Central memory CD8-positive, alpha-beta T cell (primary cell): Measurements from ENCODE around the gene APCDD1.
"Not testable (repeated sequence)": the region's sequence is repeated elsewhere in the genome, so short reads cannot be mapped to it uniquely, and the experiment has no call there.

Experiments used
- ATAC-seq: fragments of 150-1000 bp; cut with Tn5 transposase; replicated peaks from 2 replicates; pipeline ENCODE4 v1.10.0; 2022; ENCODE audit warnings: mild to moderate bottlenecking, moderate FRiP score, moderate number of reproducible peaks; ENCODE audit not compliant: poor library complexity, severe bottlenecking; ENCODE audit errors: extremely low read depth
- DNase-seq, 2 donors: peaks; one replicate each; pipeline ENCODE4 v3.0.0; 2021; ENCODE audit warnings: low spot score in 2 of 2
- H3K27ac Mint-ChIP-seq: one replicate; pipeline ENCODE4 v1.8.0; 2022; ENCODE audit warnings: low read depth, mild to moderate bottlenecking, moderate library complexity, mixed read lengths
- H3K27me3 Mint-ChIP-seq: one replicate; pipeline ENCODE4 v1.8.0; 2022; ENCODE audit warnings: mixed read lengths
- H3K36me3 Mint-ChIP-seq: one replicate; pipeline ENCODE4 v1.8.0; 2022; ENCODE audit warnings: mild to moderate bottlenecking, moderate library complexity, mixed read lengths; ENCODE audit not compliant: insufficient read depth
- H3K4me1 Mint-ChIP-seq: one replicate; pipeline ENCODE4 v1.8.0; 2022; ENCODE audit warnings: mixed read lengths
- H3K4me3 Mint-ChIP-seq: one replicate; pipeline ENCODE4 v1.8.0; 2022; ENCODE audit warnings: mild to moderate bottlenecking, moderate library complexity, mixed read lengths
- H3K9me3 Mint-ChIP-seq: one replicate; pipeline ENCODE4 v1.8.0; 2022; ENCODE audit warnings: mixed read lengths

The APCDD1 gene

GRCh38 chr18:10530002-10530401 is 75.6 kb downstream of the APCDD1 start:
- no peak for ATAC-seq
- DNase-seq = no peak
- Mint-ChIP-seq H3K4me3 (no peak overlapping the region), H3K36me3 (peaks cover 22% of the 10 kb centered on the region), H3K27ac (no peak overlapping the region), H3K9me3 (no peaks in the 10 kb centered on the region), H3K27me3 (no peaks in the 10 kb centered on the region), H3K4me1 (peaks cover 34% of the 10 kb centered on the region)

- H3K4me1 Mint-ChIP-seq = peaks cover 31% of the 10 kb centered on the region
- no peak overlapping the region for H3K27ac Mint-ChIP-seq
- H3K4me3 Mint-ChIP-seq = no peak overlapping the region
- peaks cover 19% of the 10 kb centered on the region for H3K36me3 Mint-ChIP-seq
- no peaks in the 10 kb centered on the region for H3K27me3 Mint-ChIP-seq
- ATAC-seq = no peak
- DNase-seq = no peak
- no peaks in the 10 kb centered on the region for H3K9me3 Mint-ChIP-seq
Observed at GRCh38 chr18:10530852-10531251, 76.4 kb downstream of the APCDD1 start.

- peaks cover 28% of the 10 kb centered on the region for H3K4me1 Mint-ChIP-seq
- no peaks in the 10 kb centered on the region for H3K27me3 Mint-ChIP-seq
- ATAC-seq (no peak), DNase-seq (no peak)
- H3K27ac Mint-ChIP-seq = no peak overlapping the region
- H3K4me3 Mint-ChIP-seq = no peak overlapping the region
- peaks cover 13% of the 10 kb centered on the region for H3K36me3 Mint-ChIP-seq
- H3K9me3 Mint-ChIP-seq = no peaks in the 10 kb centered on the region
Observed at GRCh38 chr18:10533111-10533510, 78.7 kb downstream of the APCDD1 start.

GRCh38 chr18:10536280-10536679 is 81.8 kb downstream of the APCDD1 start:
- no peak for ATAC-seq
- no peaks in the 10 kb centered on the region for H3K9me3 Mint-ChIP-seq
- no peaks in the 10 kb centered on the region for H3K27me3 Mint-ChIP-seq
- H3K27ac Mint-ChIP-seq = no peak overlapping the region
- peaks cover 36% of the 10 kb centered on the region for H3K36me3 Mint-ChIP-seq
- H3K4me1 Mint-ChIP-seq = peaks cover 5% of the 10 kb centered on the region
- DNase-seq = no peak
- no peak overlapping the region for H3K4me3 Mint-ChIP-seq

- no peak for DNase-seq
- peaks cover 46% of the 10 kb centered on the region for H3K36me3 Mint-ChIP-seq
- H3K27ac Mint-ChIP-seq = no peak overlapping the region
- H3K4me1 Mint-ChIP-seq = peaks cover 5% of the 10 kb centered on the region
- no peaks in the 10 kb centered on the region for H3K27me3 Mint-ChIP-seq
- ATAC-seq = no peak
- H3K9me3 Mint-ChIP-seq = no peaks in the 10 kb centered on the region
- H3K4me3 Mint-ChIP-seq = no peak overlapping the region
Observed at GRCh38 chr18:10537765-10538164, 83.3 kb downstream of the APCDD1 start.

GRCh38 chr18:10539124-10539523 is 84.7 kb downstream of the APCDD1 start:
- H3K27me3 Mint-ChIP-seq, H3K4me3 Mint-ChIP-seq, ATAC-seq, H3K9me3 Mint-ChIP-seq, H3K4me1 Mint-ChIP-seq, H3K27ac Mint-ChIP-seq, DNase-seq: not testable (repeated sequence)
- peaks cover 47% of the 10 kb centered on the region for H3K36me3 Mint-ChIP-seq
